SU-DHL-6 (cell line): ENCODE results near the gene GPATCH8.

ENCODE experiments used
- H2AFZ ChIP-seq: fragments of 200-600 bp; sonication (generic); 2 replicates; pipeline ENCODE4 v1.6.1; 2014; ENCODE audit warnings: low read depth, mild to moderate bottlenecking, moderate library complexity, mixed read lengths, antibody characterized with exemption, low read length; ENCODE audit not compliant: severe bottlenecking
- H3F3A ChIP-seq: fragments of 200-600 bp; shearing (Covaris generic); 2 replicates; pipeline ENCODE4 v1.6.0; 2016; ENCODE audit warnings: antibody characterized with exemption, mild to moderate bottlenecking; ENCODE audit not compliant: insufficient read depth
- H3K27ac ChIP-seq: fragments of 200-600 bp; sonication (generic); 2 replicates; pipeline ENCODE4 v1.5.1; 2016; ENCODE audit warnings: low read depth, mild to moderate bottlenecking, low read length, moderate library complexity, mixed read lengths
- H3K27me3 ChIP-seq: fragments of 200-600 bp; sonication (generic), shearing (Covaris generic); 2 replicates; pipeline ENCODE4 v1.6.0; 2014; ENCODE audit warnings: mild to moderate bottlenecking, low read length
- H3K36me3 ChIP-seq: fragments of 200-600 bp; sonication (generic); 2 replicates; pipeline ENCODE4 v1.6.1; 2014; ENCODE audit warnings: mild to moderate bottlenecking, low read length, mixed read lengths
- H3K4me2 ChIP-seq: fragments of 300-600, 200-600 bp; shearing (Covaris generic), sonication (generic); 2 replicates; pipeline ENCODE4 v1.6.0; 2014; ENCODE audit warnings: low read length, low read depth, mild to moderate bottlenecking; ENCODE audit not compliant: poor library complexity, severe bottlenecking
- H3K4me3 ChIP-seq: fragments of 200-600 bp; sonication (generic); 2 replicates; pipeline ENCODE4 v1.5.1; 2014; ENCODE audit warnings: antibody characterized with exemption, low read length, mild to moderate bottlenecking, mixed read lengths; ENCODE audit not compliant: insufficient read depth, poor library complexity, severe bottlenecking
- H3K79me2 ChIP-seq: fragments of 200-600 bp; sonication (generic); 2 replicates; pipeline ENCODE4 v1.6.1; 2014; ENCODE audit warnings: mild to moderate bottlenecking, low read length, moderate library complexity; ENCODE audit not compliant: insufficient read depth
- H3K9ac ChIP-seq: fragments of 200-600 bp; sonication (generic); 2 replicates; pipeline ENCODE4 v1.7.0; 2014; ENCODE audit warnings: mild to moderate bottlenecking, low read length
- H3K9me2 ChIP-seq: fragments of 200-600 bp; sonication (generic); replicated peaks from 2 replicates; pipeline ENCODE4 v1.6.1; 2014; ENCODE audit warnings: low read length; ENCODE audit not compliant: insufficient read depth
- H3K9me3 ChIP-seq: fragments of 200-600 bp; sonication (generic); 2 replicates; pipeline ENCODE4 v1.6.1; 2014; ENCODE audit warnings: low read length, mixed read lengths; ENCODE audit not compliant: insufficient read depth
- H4K20me1 ChIP-seq: fragments of 200-600 bp; sonication (generic); 2 replicates; pipeline ENCODE4 v1.6.1; 2014; ENCODE audit warnings: low read depth, mild to moderate bottlenecking, antibody characterized with exemption, low read length, moderate library complexity, mixed read lengths
- EZH2phosphoT487 ChIP-seq: fragments of 200-600 bp; sonication (generic), shearing (Covaris generic); conservative IDR thresholded peaks from 2 replicates; pipeline ENCODE4 v1.6.1; 2018; ENCODE audit warnings: mild to moderate bottlenecking, antibody characterized with exemption, low read length, moderate library complexity, mixed read lengths
- TF ChIP-seq, protein P1 (sequence below): fragments of 200-600 bp; sonication (generic); IDR thresholded peaks from one replicate; pipeline ENCODE4 v1.5.1; 2017; ENCODE audit warnings: antibody characterized with exemption, mild to moderate bottlenecking, low read length, moderate library complexity; ENCODE audit not compliant: insufficient read depth, poor library complexity, severe bottlenecking

The GPATCH8 gene

DNA sequence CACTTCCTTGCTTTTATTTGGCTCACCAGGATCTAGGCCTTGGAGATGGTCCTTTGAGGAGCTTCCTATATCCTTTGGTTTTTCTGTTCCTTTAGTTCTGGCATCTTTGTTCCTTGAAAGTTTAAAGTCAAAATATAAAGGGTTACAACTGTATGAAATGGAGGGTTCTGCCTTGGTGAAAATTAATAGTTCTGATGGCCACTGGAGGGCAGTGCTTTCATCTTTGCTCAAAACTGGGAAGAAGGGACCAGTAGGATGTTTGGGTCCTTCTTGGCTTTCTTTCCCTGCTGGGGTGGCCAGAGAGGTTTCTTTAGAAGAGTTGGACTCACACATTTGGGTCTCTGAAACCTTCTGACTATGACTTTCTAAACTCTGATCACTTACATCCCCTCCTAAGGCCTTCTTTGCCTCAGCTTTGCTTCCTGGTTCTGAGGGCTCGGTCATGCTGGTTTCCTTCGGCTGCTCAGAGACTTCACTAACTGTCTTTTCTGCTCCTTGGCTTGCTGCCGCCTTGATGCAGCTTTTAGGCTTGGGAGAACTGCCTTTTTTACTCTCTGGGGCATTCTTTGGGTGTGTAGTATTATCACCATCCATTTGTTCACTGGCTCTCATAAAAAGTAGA, 102.9 kb downstream of the GPATCH8 start:
- Histone ChIP-seq H3K9me2 (no peaks in the 10 kb centered on the region), H3K9me3 (no peaks in the 10 kb centered on the region), H3F3A (no peaks in the 10 kb centered on the region), H3K27ac (no peak overlapping the region), H3K36me3 (peaks cover 6% of the 10 kb centered on the region; the same call in 1 of the 2 replicates), H2AFZ (no peak overlapping the region), H3K79me2 (no peaks in the 10 kb centered on the region), H3K27me3 (no peaks in the 10 kb centered on the region), H4K20me1 (no peaks in the 10 kb centered on the region), H3K4me2 (no peak overlapping the region), H3K9ac (no peak overlapping the region), H3K4me3 (no peak overlapping the region)
- no peak for TF ChIP-seq EZH2phosphoT487
- TF ChIP-seq, protein P1, sequence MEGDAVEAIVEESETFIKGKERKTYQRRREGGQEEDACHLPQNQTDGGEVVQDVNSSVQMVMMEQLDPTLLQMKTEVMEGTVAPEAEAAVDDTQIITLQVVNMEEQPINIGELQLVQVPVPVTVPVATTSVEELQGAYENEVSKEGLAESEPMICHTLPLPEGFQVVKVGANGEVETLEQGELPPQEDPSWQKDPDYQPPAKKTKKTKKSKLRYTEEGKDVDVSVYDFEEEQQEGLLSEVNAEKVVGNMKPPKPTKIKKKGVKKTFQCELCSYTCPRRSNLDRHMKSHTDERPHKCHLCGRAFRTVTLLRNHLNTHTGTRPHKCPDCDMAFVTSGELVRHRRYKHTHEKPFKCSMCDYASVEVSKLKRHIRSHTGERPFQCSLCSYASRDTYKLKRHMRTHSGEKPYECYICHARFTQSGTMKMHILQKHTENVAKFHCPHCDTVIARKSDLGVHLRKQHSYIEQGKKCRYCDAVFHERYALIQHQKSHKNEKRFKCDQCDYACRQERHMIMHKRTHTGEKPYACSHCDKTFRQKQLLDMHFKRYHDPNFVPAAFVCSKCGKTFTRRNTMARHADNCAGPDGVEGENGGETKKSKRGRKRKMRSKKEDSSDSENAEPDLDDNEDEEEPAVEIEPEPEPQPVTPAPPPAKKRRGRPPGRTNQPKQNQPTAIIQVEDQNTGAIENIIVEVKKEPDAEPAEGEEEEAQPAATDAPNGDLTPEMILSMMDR: peak; percentile 42

DNA sequence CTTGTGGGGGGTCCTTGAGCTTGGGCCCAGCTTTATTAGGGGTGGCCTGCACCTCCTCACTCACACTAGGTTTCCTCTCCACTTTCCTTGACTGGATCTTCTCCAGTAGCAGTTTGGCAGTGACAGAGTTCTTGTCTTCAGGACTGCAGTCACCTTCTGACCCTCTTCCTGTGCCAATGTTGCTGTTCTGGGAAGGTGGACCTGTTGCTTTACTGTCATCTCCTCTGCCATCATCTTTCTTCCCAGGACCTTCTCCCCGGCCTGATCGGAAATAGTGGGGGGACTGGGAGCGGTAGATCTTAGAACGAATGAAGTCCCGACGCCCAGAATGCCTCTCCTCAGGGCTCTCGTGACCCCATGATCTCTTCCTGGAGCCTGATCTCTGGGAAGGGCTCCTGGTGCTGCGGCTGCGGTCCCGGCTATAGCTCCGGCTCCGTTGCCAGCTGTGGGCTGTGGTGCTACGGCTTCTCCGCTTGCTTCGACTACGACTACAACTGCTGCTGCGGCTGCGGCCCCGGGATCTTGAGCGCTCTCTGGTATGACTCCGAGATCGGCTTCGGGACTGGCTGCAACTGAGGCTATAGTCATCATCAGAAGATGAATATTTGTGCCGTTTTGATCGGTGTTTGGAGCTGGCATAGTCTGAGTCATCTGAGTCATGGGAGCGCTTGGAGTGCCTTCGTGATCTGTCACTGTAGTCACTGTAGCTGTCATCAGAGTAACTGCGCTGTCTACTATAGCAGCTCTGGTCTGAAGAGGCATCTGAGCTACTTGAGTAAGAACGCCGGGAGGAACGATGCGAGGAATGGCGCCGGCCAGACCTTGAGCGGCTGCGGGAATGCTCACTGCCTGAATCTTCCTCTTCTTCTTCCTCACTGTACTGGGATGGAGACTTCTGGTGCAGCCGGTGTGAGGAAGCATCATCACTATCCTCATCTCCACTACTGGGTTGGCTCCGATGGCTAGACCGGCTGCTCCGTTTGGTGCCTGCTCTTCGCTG, 104.2 kb downstream of the GPATCH8 start:
- Histone ChIP-seq H3K79me2 (no peaks in the 10 kb centered on the region), H3K27ac (no peak overlapping the region), H4K20me1 (no peaks in the 10 kb centered on the region), H3K36me3 (peaks cover 6% of the 10 kb centered on the region; the same call in 1 of the 2 replicates), H3K9me3 (no peaks in the 10 kb centered on the region), H3K27me3 (no peaks in the 10 kb centered on the region), H3K4me2 (no peak overlapping the region), H3K9me2 (no peaks in the 10 kb centered on the region), H2AFZ (no peak overlapping the region), H3K4me3 (no peak overlapping the region), H3F3A (peaks cover 5% of the 10 kb centered on the region; the same call in 1 of the 2 replicates), H3K9ac (no peak overlapping the region)
- TF ChIP-seq, protein P1: no peak

DNA sequence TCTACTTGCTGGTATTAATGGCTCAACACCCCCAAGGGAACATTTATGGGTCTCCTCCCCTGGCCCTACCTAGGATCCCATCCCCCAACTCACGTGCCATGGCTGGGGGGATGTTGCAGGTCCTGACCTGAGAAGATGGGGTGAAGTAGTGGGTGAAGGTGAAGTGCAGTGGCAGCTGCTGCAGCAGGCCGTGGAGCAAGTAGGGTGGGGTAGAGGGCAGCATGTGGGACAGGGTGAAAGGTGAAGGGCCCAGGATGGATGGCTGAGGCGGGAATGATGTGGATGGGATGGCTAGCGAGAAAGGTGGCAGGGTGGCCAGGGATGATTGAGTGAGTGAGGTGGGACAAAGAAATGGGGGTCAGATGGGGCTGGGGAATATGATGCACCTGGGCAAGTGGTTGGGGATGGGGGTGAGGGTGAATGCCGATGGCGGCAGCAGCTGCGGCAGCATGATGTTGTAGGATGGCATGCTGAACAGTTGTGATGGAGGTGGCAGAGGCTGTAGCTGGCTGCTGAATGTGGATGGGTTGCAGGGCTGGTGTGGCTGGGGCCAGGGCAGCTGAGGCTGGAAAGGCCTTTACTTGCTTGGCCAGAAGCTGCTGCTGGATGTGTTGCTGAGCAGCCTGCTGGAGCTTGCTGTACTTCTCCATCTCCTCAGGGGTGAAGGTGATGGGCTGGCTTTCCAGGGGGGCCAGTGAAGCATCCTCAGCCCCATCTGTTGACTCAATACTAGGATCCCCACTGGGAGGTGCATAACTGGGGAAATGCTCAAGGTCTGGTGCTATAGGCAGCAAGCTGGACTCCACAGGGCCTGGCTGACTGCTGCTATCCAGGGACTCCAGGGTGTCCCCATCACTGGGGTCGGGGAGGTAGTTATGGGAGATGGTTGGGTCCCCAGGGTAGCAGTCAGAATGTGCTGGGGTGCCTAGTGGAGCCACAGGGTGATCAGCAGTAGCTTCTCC, 105.4 kb downstream of the GPATCH8 start:
- no peak overlapping the region for H2AFZ ChIP-seq
- H3K27ac ChIP-seq: no peak overlapping the region
- no peak for TF ChIP-seq EZH2phosphoT487
- TF ChIP-seq, protein P1: no peak
- H3K9ac ChIP-seq: no peak overlapping the region
- no peak overlapping the region for H3K4me3 ChIP-seq
- no peaks in the 10 kb centered on the region for H3K9me3 ChIP-seq
- no peaks in the 10 kb centered on the region for H3K9me2 ChIP-seq
- no peaks in the 10 kb centered on the region for H4K20me1 ChIP-seq
- H3K27me3 ChIP-seq: no peaks in the 10 kb centered on the region
- H3K79me2 ChIP-seq: no peaks in the 10 kb centered on the region
- peaks cover 5% of the 10 kb centered on the region; the same call in 1 of the 2 replicates for H3F3A ChIP-seq
- no peak overlapping the region for H3K4me2 ChIP-seq
- peaks cover 6% of the 10 kb centered on the region; the same call in 1 of the 2 replicates for H3K36me3 ChIP-seq
